Effector memory CD8-positive, alpha-beta T cell (primary cell): ENCODE data around the gene SLC50A1.
A peak's percentile ranks its signal among the peaks of the same experiment; 100 is the strongest.

ENCODE experiments used
- ATAC-seq: fragments of 150-1000 bp; cut with Tn5 transposase; replicated peaks from 2 replicates; pipeline ENCODE4 v1.10.0; 2021; ENCODE audit warnings: mild to moderate bottlenecking, moderate library complexity
- DNase-seq, 3 experiments: peaks; one replicate each; pipeline ENCODE4 v3.0.0; 2021
- H3K27ac Mint-ChIP-seq, 2 donors: one replicate each; pipeline ENCODE4 v1.8.0; 2022; ENCODE audit warnings: mild to moderate bottlenecking in 2 of 2, mixed read lengths in 2 of 2, moderate library complexity in 2 of 2
- H3K27me3 Mint-ChIP-seq, 2 donors: one replicate each; pipeline ENCODE4 v1.8.0; 2022; ENCODE audit warnings: mixed read lengths in 2 of 2
- H3K36me3 Mint-ChIP-seq: one replicate; pipeline ENCODE4 v1.8.0; 2022; ENCODE audit warnings: mild to moderate bottlenecking, moderate library complexity, mixed read lengths; ENCODE audit not compliant: insufficient read depth
- H3K4me1 Mint-ChIP-seq, 2 donors: one replicate each; pipeline ENCODE4 v1.8.0; 2022; ENCODE audit warnings: low read depth in 2 of 2, mixed read lengths in 2 of 2
- H3K4me3 Mint-ChIP-seq, 2 donors: one replicate each; pipeline ENCODE4 v1.8.0; 2022; ENCODE audit warnings: mild to moderate bottlenecking in 2 of 2, mixed read lengths in 2 of 2, moderate library complexity in 2 of 2
- H3K9me3 Mint-ChIP-seq, 2 donors: one replicate each; pipeline ENCODE4 v1.8.0; 2022; ENCODE audit warnings: mixed read lengths in 2 of 2
- total RNA-seq, 9 experiments: gene quantifications; one replicate each; lab custom pipeline; 2026; lab: John Stamatoyannopoulos, UW

The SLC50A1 gene, protein sequence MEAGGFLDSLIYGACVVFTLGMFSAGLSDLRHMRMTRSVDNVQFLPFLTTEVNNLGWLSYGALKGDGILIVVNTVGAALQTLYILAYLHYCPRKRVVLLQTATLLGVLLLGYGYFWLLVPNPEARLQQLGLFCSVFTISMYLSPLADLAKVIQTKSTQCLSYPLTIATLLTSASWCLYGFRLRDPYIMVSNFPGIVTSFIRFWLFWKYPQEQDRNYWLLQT
- total RNA-seq: 12.8 to 40.2 (median 23.2) reads per million in 9 experiments

DNA sequence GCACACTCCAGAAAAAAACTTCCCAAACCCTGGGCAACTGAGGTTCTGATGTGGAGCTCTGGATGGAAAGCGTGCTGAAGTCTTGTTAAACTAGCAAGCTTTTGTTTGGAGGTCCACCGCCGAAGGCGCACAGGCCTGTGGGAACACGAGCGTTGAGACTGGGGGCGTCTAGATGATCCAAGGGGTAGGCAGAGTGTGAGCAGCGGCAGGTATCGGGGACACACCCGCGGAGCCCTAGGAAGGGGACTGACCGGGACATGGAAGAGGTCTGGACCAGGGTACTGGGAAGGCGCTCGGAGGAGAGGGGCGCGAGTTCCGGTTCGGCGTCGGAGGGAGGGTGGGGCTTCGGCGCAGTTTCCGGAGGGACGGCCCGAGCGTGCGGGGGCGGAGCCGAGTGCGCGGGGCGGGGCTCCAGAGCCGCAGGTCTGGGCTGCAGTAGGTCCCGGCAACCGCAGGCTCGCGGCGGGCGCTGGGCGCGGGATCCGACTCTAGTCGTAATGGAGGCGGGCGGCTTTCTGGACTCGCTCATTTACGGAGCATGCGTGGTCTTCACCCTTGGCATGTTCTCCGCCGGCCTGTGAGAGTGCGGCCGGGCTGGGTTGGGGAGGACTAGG lies at the start of gene SLC50A1:
SLC50A1 (plus strand) TSS at position 438 of the 614 bp plus-strand sequence; CDS start at position 498, 60 bp downstream.
- peak within 1 kb of the TSS; percentile 88 to 96 for H3K4me3 Mint-ChIP-seq
- H3K36me3 Mint-ChIP-seq: peaks cover 14% of the 10 kb centered on the region
- H3K9me3 Mint-ChIP-seq: no peaks in the 10 kb centered on the region
- peak; percentile 90 to 92 (median 90) for DNase-seq
- peak; percentile 85 for ATAC-seq
- peaks cover 31 to 40% of the 10 kb centered on the region in 2 donors for H3K4me1 Mint-ChIP-seq
- peak within 1 kb of the TSS; percentile 96 to 98 for H3K27ac Mint-ChIP-seq
- peaks cover 4 to 11% of the 10 kb centered on the region in 2 donors for H3K27me3 Mint-ChIP-seq

DNA sequence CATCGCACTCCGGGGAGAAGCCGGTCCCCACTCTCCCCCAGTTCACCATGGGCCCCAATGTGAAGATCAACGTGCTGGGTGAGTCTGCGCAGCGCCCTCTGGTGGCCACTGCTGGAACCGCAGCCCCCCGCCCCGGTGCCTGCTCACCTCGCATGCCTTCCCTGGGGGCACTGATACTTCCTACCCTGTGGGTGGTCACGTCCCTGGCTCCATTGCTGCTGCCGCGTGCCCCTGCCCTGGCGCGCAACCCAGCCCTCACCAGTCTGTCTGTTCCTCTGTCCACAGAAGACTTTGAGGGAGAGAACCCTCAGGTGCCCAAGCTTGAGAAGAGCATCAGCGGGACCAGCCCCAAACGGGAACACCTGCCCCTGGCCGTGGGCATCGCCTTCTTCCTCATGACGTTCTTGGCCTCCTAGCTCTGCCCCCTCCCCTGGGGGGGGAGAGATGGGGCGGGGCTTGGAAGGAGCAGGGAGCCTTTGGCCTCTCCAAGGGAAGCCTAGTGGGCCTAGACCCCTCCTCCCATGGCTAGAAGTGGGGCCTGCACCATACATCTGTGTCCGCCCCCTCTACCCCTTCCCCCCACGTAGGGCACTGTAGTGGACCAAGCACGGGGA lies 49.4 kb upstream of the SLC50A1 start:
- Mint-ChIP-seq H3K27me3 (peaks cover 29 to 36% of the 10 kb centered on the region in 2 donors), H3K4me1 (peaks cover 31 to 35% of the 10 kb centered on the region in 2 donors), H3K36me3 (peaks cover 20% of the 10 kb centered on the region), H3K27ac (peak overlapping the region; percentile 91 to 94), H3K9me3 (no peaks in the 10 kb centered on the region), H3K4me3 (peak overlapping the region; percentile 89 to 92)
- ATAC-seq (peak; percentile 23), DNase-seq (peak; percentile 81 to 85 (median 83))

DNA sequence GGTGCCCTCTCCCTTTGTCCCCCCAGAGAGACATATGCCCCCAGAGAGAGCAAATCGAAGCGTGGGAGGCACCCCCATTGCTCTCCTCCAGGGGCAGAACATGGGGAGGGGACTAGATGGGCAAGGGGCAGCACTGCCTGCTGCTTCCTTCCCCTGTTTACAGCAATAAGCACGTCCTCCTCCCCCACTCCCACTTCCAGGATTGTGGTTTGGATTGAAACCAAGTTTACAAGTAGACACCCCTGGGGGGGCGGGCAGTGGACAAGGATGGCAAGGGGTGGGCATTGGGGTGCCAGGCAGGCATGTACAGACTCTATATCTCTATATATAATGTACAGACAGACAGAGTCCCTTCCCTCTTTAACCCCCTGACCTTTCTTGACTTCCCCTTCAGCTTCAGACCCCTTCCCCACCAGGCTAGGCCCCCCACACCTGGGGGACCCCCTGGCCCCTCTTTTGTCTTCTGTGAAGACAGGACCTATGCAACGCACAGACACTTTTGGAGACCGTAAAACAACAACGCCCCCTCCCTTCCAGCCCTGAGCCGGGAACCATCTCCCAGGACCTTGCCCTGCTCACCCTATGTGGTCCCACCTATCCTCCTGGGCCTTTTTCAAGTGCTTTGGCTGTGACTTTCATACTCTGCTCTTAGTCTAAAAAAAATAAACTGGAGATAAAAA lies 48.7 kb upstream of the SLC50A1 start:
- Mint-ChIP-seq H3K27me3 (peaks cover 21 to 33% of the 10 kb centered on the region in 2 donors), H3K4me3 (peak overlapping the region in 1 of 2 donors; percentile 49), H3K4me1 (peaks cover 25 to 31% of the 10 kb centered on the region in 2 donors), H3K27ac (peak overlapping the region in 1 of 2 donors; percentile 94), H3K36me3 (peaks cover 20% of the 10 kb centered on the region), H3K9me3 (no peaks in the 10 kb centered on the region)
- DNase-seq: no peak
- ATAC-seq: no peak

DNA sequence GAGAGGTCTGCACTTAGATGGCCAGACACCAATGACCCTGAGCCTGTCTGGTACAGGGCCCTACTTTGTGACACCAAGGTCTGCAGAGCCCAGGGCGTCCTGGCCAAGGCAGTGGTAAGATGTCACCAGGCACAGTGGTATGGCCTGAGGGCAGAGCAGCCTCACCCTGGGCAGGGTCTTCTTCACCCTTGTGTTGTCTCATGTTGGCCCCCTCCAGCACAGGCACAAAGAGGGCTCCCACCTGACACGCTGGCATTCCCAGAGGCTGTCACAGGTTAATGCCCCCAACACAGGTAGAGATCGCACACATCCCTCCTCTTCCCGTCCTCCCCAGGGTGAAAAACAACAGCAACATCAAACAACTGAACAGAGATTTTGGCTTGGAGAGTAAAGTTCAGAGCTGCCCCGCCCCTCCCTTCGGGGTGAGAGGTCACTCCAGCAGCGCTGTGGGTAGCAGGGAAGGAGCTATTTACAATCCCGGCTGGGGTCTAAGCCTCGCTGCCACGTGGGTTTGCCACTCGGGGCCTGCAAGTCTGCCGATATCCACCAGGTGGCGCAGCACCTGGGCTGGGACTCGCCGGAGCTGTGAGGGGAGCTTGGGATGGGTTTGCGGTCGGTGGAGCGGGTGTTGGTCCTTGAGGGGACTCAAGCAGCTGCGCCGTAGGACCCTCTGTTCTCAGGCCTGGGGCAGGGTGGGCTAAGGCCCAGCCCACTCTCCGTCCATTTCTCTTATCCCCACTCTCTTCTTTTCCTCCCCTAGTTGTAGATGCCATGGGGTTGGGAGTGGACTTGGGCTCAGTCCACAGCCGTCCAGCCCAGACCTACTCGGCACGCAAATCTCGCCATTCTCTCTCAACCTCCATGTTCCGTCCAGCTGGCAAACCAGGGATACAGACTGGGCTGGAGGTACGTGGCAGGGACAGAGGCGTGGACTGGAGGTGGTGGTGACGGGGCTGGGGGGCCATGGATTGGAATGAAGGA lies 44.3 kb upstream of the SLC50A1 start:
- ATAC-seq (peak; percentile 80), DNase-seq (peak; percentile 76 to 80 (median 77))
- no peaks in the 10 kb centered on the region for H3K9me3 Mint-ChIP-seq
- H3K4me1 Mint-ChIP-seq: peaks cover 1 to 3% of the 10 kb centered on the region in 2 donors
- H3K4me3 Mint-ChIP-seq: no peak overlapping the region
- H3K27ac Mint-ChIP-seq: no peak overlapping the region
- peaks cover 13 to 25% of the 10 kb centered on the region in 2 donors for H3K27me3 Mint-ChIP-seq
- H3K36me3 Mint-ChIP-seq: peaks cover 6% of the 10 kb centered on the region

DNA sequence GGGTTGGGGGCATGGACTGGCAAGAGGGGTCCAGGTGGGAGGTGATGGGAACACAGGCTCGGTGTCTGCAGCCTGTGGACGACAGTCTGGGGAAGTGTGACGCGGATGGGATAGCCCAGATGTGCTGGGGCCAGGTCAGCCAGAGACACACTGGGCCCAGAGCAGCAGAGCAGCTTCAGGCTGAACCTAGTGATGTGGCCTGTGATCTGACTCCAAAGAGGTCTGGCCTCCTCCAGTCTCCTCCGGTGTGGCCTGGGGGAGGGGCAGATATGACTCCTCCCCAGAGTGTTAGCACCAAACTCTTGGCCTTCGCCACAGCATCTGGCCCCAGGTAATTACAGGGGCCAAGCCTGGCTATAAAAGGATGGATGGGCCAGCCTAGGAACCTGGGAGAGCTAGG lies 43.5 kb upstream of the SLC50A1 start:
- Mint-ChIP-seq H3K4me1 (peaks cover 0 to 3% of the 10 kb centered on the region in 2 donors), H3K36me3 (peaks cover 4% of the 10 kb centered on the region), H3K27ac (no peak overlapping the region), H3K9me3 (no peaks in the 10 kb centered on the region), H3K27me3 (peaks cover 13 to 31% of the 10 kb centered on the region in 2 donors), H3K4me3 (no peak overlapping the region)
- ATAC-seq: no peak
- DNase-seq: no peak

DNA sequence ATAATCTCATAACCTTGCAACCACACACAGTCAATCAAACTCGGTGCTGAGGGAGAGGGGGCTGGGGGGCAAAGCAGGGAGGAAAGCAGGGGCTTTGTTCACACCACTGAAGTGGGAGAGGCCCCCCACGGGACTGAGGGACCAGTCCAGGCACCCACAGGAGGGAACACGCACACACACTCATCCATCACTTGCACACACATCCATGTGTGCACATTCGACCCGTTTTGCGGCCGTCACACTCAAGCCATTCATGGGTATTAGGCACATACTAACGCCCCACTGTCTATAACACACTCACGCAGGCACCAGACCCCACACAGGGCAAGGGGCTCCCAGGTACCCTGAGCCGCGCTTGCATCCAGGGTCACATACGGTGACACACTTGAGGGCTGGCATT lies 43.0 kb upstream of the SLC50A1 start:
- Mint-ChIP-seq H3K27ac (no peak overlapping the region), H3K4me1 (peaks cover 0 to 3% of the 10 kb centered on the region in 2 donors), H3K4me3 (no peak overlapping the region), H3K27me3 (peaks cover 13 to 31% of the 10 kb centered on the region in 2 donors), H3K9me3 (no peaks in the 10 kb centered on the region), H3K36me3 (peaks cover 4% of the 10 kb centered on the region)
- ATAC-seq: no peak
- no peak for DNase-seq

DNA sequence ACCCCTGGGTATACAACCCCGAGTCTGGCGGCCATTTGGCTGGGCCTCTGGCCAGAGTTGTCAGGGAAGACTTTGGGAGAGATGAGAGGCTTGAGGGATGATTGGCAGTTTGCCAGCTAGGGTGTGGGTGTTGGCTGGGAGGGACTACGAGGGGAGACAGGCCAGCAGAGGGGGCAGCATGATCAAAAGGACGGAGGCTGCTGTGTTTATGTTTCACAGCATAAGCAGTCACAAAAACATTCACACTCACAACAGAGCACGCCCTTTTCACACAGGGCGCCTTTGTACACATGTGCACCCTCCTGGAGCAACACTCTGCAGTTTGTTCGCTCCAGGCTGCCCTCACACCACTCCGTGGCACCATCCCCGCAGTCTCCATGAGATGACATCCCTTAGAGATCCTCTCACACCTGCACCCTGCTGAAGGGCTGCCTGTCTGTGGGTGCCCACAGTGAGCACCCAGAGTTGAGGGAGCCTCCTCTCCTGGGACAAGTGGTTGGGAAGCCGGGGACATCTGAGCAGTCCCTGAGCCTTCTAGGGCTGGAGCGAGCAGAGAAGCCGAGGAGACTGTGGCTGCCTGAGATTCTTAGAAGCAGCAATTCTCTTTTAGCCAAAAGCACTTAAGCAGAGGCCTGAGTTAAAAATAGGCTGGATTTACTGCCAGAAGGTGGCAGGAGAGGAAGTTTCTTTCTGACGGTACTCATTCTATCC lies 41.6 kb upstream of the SLC50A1 start:
- no peak overlapping the region for H3K27ac Mint-ChIP-seq
- no peak overlapping the region for H3K4me3 Mint-ChIP-seq
- H3K27me3 Mint-ChIP-seq: peaks cover 13 to 31% of the 10 kb centered on the region in 2 donors
- peaks cover 4% of the 10 kb centered on the region for H3K36me3 Mint-ChIP-seq
- DNase-seq (no peak), ATAC-seq (peak; percentile 31)
- peaks cover 0 to 3% of the 10 kb centered on the region in 2 donors for H3K4me1 Mint-ChIP-seq
- H3K9me3 Mint-ChIP-seq: no peaks in the 10 kb centered on the region

DNA sequence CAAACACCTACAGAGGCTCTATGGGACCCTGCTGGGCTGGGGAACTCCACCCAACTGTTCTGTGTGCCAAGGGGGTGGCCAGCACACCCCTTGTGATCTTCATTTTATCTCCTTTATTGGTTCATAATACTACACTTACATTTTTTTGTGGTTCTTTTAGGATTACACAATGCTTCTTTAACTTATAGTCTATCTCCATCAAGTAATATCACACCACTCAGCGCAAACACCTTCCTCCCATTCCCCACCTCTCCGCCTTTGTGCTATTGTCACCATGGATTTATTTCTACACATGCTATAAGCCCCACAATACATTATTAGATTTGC lies 41.1 kb upstream of the SLC50A1 start:
- DNase-seq (no peak), ATAC-seq (no peak)
- H3K27me3 Mint-ChIP-seq: peaks cover 13 to 31% of the 10 kb centered on the region in 2 donors
- H3K9me3 Mint-ChIP-seq: no peaks in the 10 kb centered on the region
- H3K4me3 Mint-ChIP-seq: no peak overlapping the region
- no peak overlapping the region for H3K27ac Mint-ChIP-seq
- peaks cover 0 to 3% of the 10 kb centered on the region in 2 donors for H3K4me1 Mint-ChIP-seq
- H3K36me3 Mint-ChIP-seq: peaks cover 4% of the 10 kb centered on the region

DNA sequence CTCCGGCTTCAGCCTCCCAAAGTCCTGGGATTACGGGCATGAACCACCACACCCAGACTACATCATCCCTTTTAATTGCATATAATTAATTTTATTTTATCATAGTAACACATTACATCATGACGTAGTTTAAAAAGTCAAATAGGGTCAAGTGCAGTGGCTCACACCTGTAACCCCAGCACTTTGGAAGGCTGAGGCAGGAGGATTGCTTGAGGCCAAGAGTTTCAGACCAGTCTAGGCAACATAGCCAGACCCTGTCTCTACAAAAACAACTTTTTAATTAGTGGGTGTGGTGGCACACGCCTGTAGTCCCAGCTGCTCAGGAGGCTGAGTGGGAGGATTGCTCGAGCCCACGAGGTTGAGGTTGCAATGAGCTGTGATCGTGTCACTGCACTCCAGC lies 36.3 kb upstream of the SLC50A1 start:
- Mint-ChIP-seq H3K27me3 (peaks cover 13 to 25% of the 10 kb centered on the region in 2 donors), H3K4me1 (no peaks in the 10 kb centered on the region), H3K9me3 (no peaks in the 10 kb centered on the region), H3K27ac (no peak overlapping the region), H3K4me3 (no peak overlapping the region), H3K36me3 (no peaks in the 10 kb centered on the region)
- ATAC-seq (no peak), DNase-seq (no peak)

DNA sequence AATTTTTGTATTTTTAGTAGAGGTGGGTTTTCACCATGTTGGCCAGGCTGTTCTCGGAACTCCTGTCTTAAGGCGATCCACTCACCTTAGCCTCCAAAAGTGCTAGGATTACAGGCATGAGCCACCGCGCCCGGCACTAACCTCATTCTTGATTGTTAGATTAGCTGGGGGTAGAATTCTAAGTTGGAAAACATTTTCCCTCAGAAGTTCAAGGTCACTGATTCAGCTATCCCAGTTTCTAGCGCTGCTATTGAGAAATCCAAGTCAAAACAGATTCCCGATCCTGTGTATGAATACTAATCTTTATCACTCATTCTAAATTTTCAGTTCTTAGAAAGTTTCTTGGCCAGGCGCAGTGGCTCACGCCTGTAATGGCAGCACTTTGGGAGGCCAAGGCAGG lies 32.3 kb upstream of the SLC50A1 start:
- no peaks in the 10 kb centered on the region for H3K4me1 Mint-ChIP-seq
- ATAC-seq: no peak
- no peak overlapping the region for H3K27ac Mint-ChIP-seq
- no peak overlapping the region for H3K4me3 Mint-ChIP-seq
- DNase-seq: no peak
- no peaks in the 10 kb centered on the region for H3K9me3 Mint-ChIP-seq
- peaks cover 3% of the 10 kb centered on the region for H3K36me3 Mint-ChIP-seq
- peaks cover 9 to 10% of the 10 kb centered on the region in 2 donors for H3K27me3 Mint-ChIP-seq

DNA sequence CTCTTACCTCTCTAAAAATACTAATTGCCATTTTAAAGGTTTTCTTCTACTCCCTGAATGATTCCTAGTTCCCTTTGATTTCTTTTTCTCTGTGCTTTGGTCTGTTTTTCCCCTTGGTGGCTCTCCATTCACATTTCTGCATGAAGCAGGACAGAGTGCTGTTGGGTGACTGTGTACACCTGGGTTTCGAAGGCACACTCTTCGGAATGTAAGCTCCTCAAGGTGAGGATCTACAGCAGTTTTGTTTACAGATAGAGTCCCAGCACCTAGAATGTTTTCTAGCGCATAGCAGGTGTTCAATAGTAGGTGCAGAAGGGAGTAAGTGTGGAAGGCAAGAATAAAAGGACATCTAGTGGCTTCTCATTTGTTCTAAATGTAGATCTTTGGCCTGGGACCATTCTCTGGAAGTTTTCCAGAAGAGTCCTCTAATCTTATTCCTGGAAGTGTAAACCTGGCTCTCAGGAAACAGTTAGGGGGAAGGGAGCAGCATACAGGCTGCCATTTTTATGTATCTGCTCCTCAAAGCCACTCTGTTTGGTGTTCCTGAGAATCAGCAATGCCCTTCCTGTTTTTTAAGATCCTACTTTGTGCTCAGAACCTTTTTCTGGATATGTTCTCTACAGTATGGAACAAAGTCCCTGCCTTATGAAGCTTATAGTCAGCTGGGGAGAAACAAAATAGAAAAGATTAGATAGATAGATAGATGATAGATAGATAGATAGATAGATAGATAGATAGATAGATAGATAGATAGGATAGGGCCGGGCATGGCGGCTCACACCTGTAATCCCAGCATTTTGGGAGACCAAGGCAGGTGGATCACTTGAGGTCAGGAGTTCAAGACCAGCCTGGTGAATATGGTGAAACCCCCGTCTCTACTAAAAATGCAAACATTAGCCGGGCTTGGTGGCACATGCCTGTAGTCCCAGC lies 30.8 kb upstream of the SLC50A1 start:
- ATAC-seq (no peak), DNase-seq (no peak)
- no peaks in the 10 kb centered on the region for H3K4me1 Mint-ChIP-seq
- peaks cover 10 to 13% of the 10 kb centered on the region in 2 donors for H3K27me3 Mint-ChIP-seq
- no peaks in the 10 kb centered on the region for H3K9me3 Mint-ChIP-seq
- H3K4me3 Mint-ChIP-seq: no peak overlapping the region
- H3K27ac Mint-ChIP-seq: no peak overlapping the region
- peaks cover 3% of the 10 kb centered on the region for H3K36me3 Mint-ChIP-seq
